CD4-positive, alpha-beta T cell treated with Interleukin-15 for 1 hour (primary cell): ENCODE results near the gene HOXB4.
"Not testable (repeated sequence)": the region's sequence is repeated elsewhere in the genome, so short reads cannot be mapped to it uniquely, and the experiment has no call there.

Experiments used
- DNase-seq: peaks from one replicate; pipeline ENCODE4 v3.0.0-alpha.2; 2020

Gene HOXB4

GRCh38 chr17:48543854-48544348, 34.2 kb downstream of the HOXB4 start:
- no peak for DNase-seq

- peak; percentile 55 for DNase-seq
Measured at GRCh38 chr17:48543107-48543853, 34.9 kb downstream of the HOXB4 start.

GRCh38 chr17:48542698-48543106, 35.4 kb downstream of the HOXB4 start:
- no peak for DNase-seq

- no peak for DNase-seq
Measured at GRCh38 chr17:48542114-48542656, 36.0 kb downstream of the HOXB4 start.

GRCh38 chr17:48541577-48542113, 36.5 kb downstream of the HOXB4 start:
- DNase-seq = no peak

GRCh38 chr17:48541036-48541576, 37.0 kb downstream of the HOXB4 start:
- no peak for DNase-seq

GRCh38 chr17:48540213-48540612, 37.9 kb downstream of the HOXB4 start:
- no peak for DNase-seq

GRCh38 chr17:48539177-48539576, 39.0 kb downstream of the HOXB4 start:
- DNase-seq = no peak

GRCh38 chr17:48537316-48537715, 40.8 kb downstream of the HOXB4 start:
- DNase-seq = no peak

- not testable (repeated sequence) for DNase-seq
Measured at GRCh38 chr17:48535793-48536559, 42.2 kb downstream of the HOXB4 start.

- no peak for DNase-seq
Measured at GRCh38 chr17:48532261-48532660, 45.9 kb downstream of the HOXB4 start.

- DNase-seq = no peak
Measured at GRCh38 chr17:48530887-48531272, 47.3 kb downstream of the HOXB4 start, which contains the start of gene HOXB1. TSS of gene HOXB1 (minus strand) at chr17:48531011. CDS start at chr17:48530904, 107 bp downstream.

- no peak for DNase-seq
Measured at GRCh38 chr17:48530208-48530886, 47.8 kb downstream of the HOXB4 start.

GRCh38 chr17:48529683-48530009, 48.5 kb downstream of the HOXB4 start:
- no peak for DNase-seq

GRCh38 chr17:48528936-48529682, 49.0 kb downstream of the HOXB4 start:
- DNase-seq = no peak

- DNase-seq = no peak
Measured at GRCh38 chr17:48528153-48528935, 49.8 kb downstream of the HOXB4 start.

- DNase-seq = no peak
Measured at GRCh38 chr17:48527547-48527932, 50.6 kb downstream of the HOXB4 start.

- no peak for DNase-seq
Measured at GRCh38 chr17:48526608-48527546, 51.3 kb downstream of the HOXB4 start.
